Activated CD4-positive, alpha-beta T cell treated with anti-CD3 and anti-CD28 coated beads for 36 hours (primary cell): Measurements from ENCODE around the gene NR2C2. TPM values are rescaled to one million over a fixed set of nuclear protein-coding genes. Genes with fewer than 3 reads are reported as not detected.
A peak's percentile ranks its signal among the peaks of the same experiment; 100 is the strongest.

Source experiments
- ATAC-seq: fragments of 200-7000 bp; cut with Tn5 transposase; one replicate; pipeline ENCODE4 v1.10.0; 2021; ENCODE audit warnings: mild to moderate bottlenecking, moderate library complexity
- CTCF ChIA-PET: fragments of 350-600 bp; sonication (Branson Sonifier 250); formaldehyde crosslinking; loops from one replicate; lab custom pipeline; 2021; ENCODE audit warnings: antibody characterized with exemption; lab: Charles Lee
- POLR2A ChIA-PET: fragments of 350-600 bp; sonication (Branson Sonifier 250); formaldehyde crosslinking; loops from one replicate; lab custom pipeline; 2021; ENCODE audit warnings: antibody characterized with exemption, inconsistent platforms; lab: Charles Lee
- DNase-seq: peaks from one replicate; pipeline ENCODE4 v3.0.0-alpha.2; 2020
- H3K27ac Mint-ChIP-seq: one replicate; pipeline ENCODE4 v1.8.0; 2021; ENCODE audit warnings: mixed read lengths
- H3K27me3 Mint-ChIP-seq: one replicate; pipeline ENCODE4 v1.8.0; 2021; ENCODE audit warnings: mixed read lengths
- H3K36me3 Mint-ChIP-seq: one replicate; pipeline ENCODE4 v1.8.0; 2021; ENCODE audit warnings: low read depth, mixed read lengths
- H3K4me1 Mint-ChIP-seq: one replicate; pipeline ENCODE4 v1.8.0; 2021; ENCODE audit warnings: mixed read lengths
- H3K4me3 Mint-ChIP-seq: one replicate; pipeline ENCODE4 v1.8.0; 2021; ENCODE audit warnings: mild to moderate bottlenecking, moderate library complexity, mixed read lengths
- H3K9me3 Mint-ChIP-seq: one replicate; pipeline ENCODE4 v1.8.0; 2021; ENCODE audit warnings: low read depth, mixed read lengths
- intact Hi-C, 2 experiments: fragments of 100-400 bp; cut with DNase I in 1 of 2; cut with micrococcal nuclease in 1 of 2; formaldehyde crosslinking; loops; one replicate each; pipeline versions ENCODE4 v1.14.2 to v1.15.1; 2022 to 2024; cut with DNase I, micrococcal nuclease
- total RNA-seq, 2 experiments: library from RNA; stranded (reverse); gene quantifications; one replicate each; pipeline ENCODE4 v1.2.3, GENCODE V29; 2021

The NR2C2 gene
- total RNA-seq, 2 experiments from 2014 or later, result 46.8 to 52.8 TPM

DNA sequence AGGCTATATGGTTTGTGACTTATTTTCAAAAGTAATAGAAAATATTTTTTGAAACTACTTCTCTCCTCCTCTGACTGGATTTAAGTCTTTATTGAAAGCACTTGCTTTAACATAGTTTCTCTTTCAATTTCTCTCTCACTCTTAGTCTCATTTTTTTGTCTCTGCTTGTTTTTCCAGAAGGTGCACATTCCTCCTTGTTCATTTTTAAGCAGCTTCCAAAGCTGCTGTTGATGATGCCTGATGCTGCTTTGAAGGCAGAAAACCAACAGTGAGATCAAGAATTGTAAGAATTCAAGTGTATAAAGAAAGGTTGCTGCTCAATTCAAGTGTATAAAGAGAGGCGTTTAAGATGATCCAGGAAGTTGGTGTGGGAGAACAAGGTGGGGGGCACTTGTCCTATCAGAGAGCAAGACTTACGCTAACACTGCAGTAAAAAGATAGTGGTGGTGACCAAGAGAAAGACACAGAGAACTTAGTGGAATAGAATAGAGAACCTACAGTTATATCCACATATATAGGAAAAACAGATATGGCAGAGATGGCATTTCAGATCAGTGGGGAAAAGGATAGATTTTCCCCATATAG is 12.1 kb downstream of the NR2C2 start:
- Mint-ChIP-seq H3K9me3 (no peaks in the 10 kb centered on the region), H3K4me3 (peak overlapping the region; percentile 61), H3K4me1 (peaks cover 56% of the 10 kb centered on the region), H3K27ac (peak overlapping the region; percentile 93), H3K36me3 (peaks cover 12% of the 10 kb centered on the region), H3K27me3 (no peaks in the 10 kb centered on the region)
- no peak for DNase-seq
- intact Hi-C loops, result loop anchor here in 1 of 2 experiments (1.0 kb wide), 1 partner anchor 11 kb away; no protein-coding TSS in a partner anchor
- ChIA-PET CTCF (interaction anchor here (0.6 kb wide), 1 partner anchor 178 kb away, joined by 3 read pairs; no protein-coding TSS in a partner anchor), POLR2A (interaction anchor here (1.2 kb wide), 1 partner anchor 11 kb away, joined by 3 read pairs; no protein-coding TSS in a partner anchor)
- peak; percentile 75 for ATAC-seq

DNA sequence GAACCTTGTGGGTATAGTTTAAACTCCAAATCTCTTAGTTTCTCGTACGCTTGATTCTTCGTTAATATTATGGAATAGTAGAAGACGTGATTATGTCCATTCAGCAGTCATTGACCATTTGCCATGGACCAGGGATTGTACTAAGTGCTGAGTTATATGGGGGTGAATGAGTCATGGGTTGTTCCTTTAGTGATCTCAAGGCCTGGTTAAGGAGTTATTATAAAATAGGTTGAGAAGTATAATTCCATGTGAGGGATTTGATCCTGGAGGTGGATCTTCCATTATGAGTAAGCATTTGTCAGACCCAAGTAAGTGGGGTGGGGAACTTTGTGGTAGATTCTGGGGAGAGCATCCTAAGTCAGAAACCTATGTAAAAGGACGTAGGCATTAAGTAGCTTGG is 15.4 kb downstream of the NR2C2 start:
- no peak for ATAC-seq
- intact Hi-C loops, result no loop called here
- ChIA-PET CTCF (interaction anchor here (1.2 to 1.4 kb wide), 3 partner anchors 11 to 26 kb away, joined by 3 read pairs; no protein-coding TSS in a partner anchor), POLR2A (no interaction called here)
- Mint-ChIP-seq H3K9me3 (peaks cover 2% of the 10 kb centered on the region), H3K4me1 (peaks cover 27% of the 10 kb centered on the region), H3K4me3 (no peak overlapping the region), H3K27me3 (no peaks in the 10 kb centered on the region), H3K36me3 (peaks cover 33% of the 10 kb centered on the region), H3K27ac (no peak overlapping the region)
- no peak for DNase-seq

DNA sequence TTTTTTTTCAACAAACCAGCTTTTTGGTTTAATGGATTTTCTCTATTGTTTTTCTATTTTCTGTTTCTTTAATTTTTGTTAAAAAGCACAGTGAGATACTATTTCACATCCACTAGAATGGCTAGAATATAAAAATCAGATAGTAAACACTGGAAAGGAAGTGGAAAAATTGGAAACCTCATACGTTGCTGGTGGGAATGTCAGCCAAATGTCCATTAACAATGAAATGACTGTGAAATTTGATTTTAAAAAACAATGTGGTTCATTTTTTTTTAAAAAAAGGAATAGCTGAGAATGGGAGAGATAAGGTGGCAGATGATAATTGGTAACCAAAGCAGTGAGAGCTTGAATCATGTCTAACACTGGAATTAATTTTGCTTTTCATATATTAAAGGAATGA is 19.9 kb downstream of the NR2C2 start:
- ChIA-PET CTCF (interaction anchor here (0.9 to 1.6 kb wide), 5 partner anchors 10 to 43 kb away, joined by 3 to 5 read pairs (median 3); no protein-coding TSS in a partner anchor), POLR2A (no interaction called here)
- Mint-ChIP-seq H3K4me1 (peaks cover 3% of the 10 kb centered on the region), H3K36me3 (peaks cover 37% of the 10 kb centered on the region), H3K27me3 (no peaks in the 10 kb centered on the region), H3K27ac (no peak overlapping the region), H3K9me3 (peaks cover 2% of the 10 kb centered on the region), H3K4me3 (no peak overlapping the region)
- ATAC-seq, result no peak
- intact Hi-C loops, result no loop called here
- DNase-seq, result no peak

DNA sequence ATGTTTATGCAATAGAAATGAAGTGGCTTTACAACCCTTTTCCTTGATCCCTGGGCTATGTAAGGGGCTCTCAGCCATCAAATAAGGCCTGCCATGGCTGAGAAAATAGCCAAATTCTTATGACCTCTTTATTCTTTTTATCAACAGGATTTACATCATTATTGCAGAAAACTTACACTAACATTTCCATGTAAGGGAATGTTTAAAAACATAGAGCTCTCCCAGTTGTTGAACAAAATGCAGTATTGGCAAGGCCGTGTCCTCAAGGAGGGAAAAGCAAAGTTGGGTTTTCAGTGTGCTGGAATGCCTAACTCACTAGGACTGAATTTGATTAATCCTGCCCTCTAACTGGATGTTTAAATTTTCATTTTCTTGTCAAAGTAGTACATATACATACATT is 22.3 kb downstream of the NR2C2 start:
- POLR2A ChIA-PET, result no interaction called here
- DNase-seq (no peak), ATAC-seq (no peak)
- intact Hi-C loops, result no loop called here
- Mint-ChIP-seq H3K27ac (no peak overlapping the region), H3K27me3 (no peaks in the 10 kb centered on the region), H3K9me3 (peaks cover 2% of the 10 kb centered on the region), H3K4me1 (peaks cover 3% of the 10 kb centered on the region), H3K4me3 (no peak overlapping the region), H3K36me3 (peaks cover 50% of the 10 kb centered on the region)
- CTCF ChIA-PET, result no interaction called here

- CTCF ChIA-PET, result no interaction called here
- H3K27ac Mint-ChIP-seq, result no peak overlapping the region
These were observed 28.9 kb downstream of the NR2C2 start for GRCh38 chr3:14976317-14976716.

GRCh38 chr3:14980689-14981088 is 33.3 kb downstream of the NR2C2 start:
- CTCF ChIA-PET, result interaction anchor here (0.7 to 1.5 kb wide), 2 partner anchors 8 to 13 kb away, joined by 3 to 4 read pairs; no protein-coding TSS in a partner anchor

More at GRCh38 chr3:14976317-14976716, 28.9 kb downstream of the NR2C2 start:
- Mint-ChIP-seq H3K4me1 (peaks cover 26% of the 10 kb centered on the region), H3K36me3 (peaks cover 44% of the 10 kb centered on the region), H3K4me3 (no peak overlapping the region), H3K9me3 (no peaks in the 10 kb centered on the region), H3K27me3 (no peaks in the 10 kb centered on the region)
- ATAC-seq, result no peak
- POLR2A ChIA-PET, result no interaction called here
- intact Hi-C loops, result no loop called here
- no peak for DNase-seq

GRCh38 chr3:14984581-14985113 is 37.3 kb downstream of the NR2C2 start:
- ChIA-PET CTCF (interaction anchor here (0.6 to 1.9 kb wide), 2 partner anchors 19 to 54 kb away, joined by 3 to 6 read pairs; no protein-coding TSS in a partner anchor), POLR2A (no interaction called here)
- intact Hi-C loops, result no loop called here
- H3K27ac Mint-ChIP-seq, result no peak overlapping the region
- peaks cover 21% of the 10 kb centered on the region for H3K36me3 Mint-ChIP-seq
- no peak overlapping the region for H3K4me3 Mint-ChIP-seq
- peaks cover 29% of the 10 kb centered on the region for H3K4me1 Mint-ChIP-seq
- ATAC-seq (no peak), DNase-seq (no peak)
- H3K27me3 Mint-ChIP-seq, result no peaks in the 10 kb centered on the region
- peaks cover 3% of the 10 kb centered on the region for H3K9me3 Mint-ChIP-seq

More at GRCh38 chr3:14980689-14981088, 33.3 kb downstream of the NR2C2 start:
- no peaks in the 10 kb centered on the region for H3K27me3 Mint-ChIP-seq
- peaks cover 3% of the 10 kb centered on the region for H3K9me3 Mint-ChIP-seq
- DNase-seq, result no peak
- H3K36me3 Mint-ChIP-seq, result peaks cover 31% of the 10 kb centered on the region
- intact Hi-C loops, result no loop called here
- peaks cover 22% of the 10 kb centered on the region for H3K4me1 Mint-ChIP-seq
- no peak overlapping the region for H3K27ac Mint-ChIP-seq
- ATAC-seq, result no peak
- POLR2A ChIA-PET, result no interaction called here
- no peak overlapping the region for H3K4me3 Mint-ChIP-seq

- ChIA-PET CTCF (interaction anchor here (0.7 to 1.2 kb wide), 6 partner anchors 9 to 1349 kb away, joined by 3 to 4 read pairs (median 3); no protein-coding TSS in a partner anchor), POLR2A (interaction anchor here (0.5 kb wide), 1 partner anchor 40 kb away, joined by 6 read pairs; no protein-coding TSS in a partner anchor)
- Mint-ChIP-seq H3K4me3 (no peak overlapping the region), H3K27me3 (no peaks in the 10 kb centered on the region), H3K9me3 (peaks cover 3% of the 10 kb centered on the region), H3K4me1 (peaks cover 45% of the 10 kb centered on the region), H3K27ac (peak overlapping the region; percentile 32), H3K36me3 (peaks cover 10% of the 10 kb centered on the region)
- DNase-seq (peak; percentile 72), ATAC-seq (peak; percentile 100)
- intact Hi-C loops, result loop anchor here in 1 of 2 experiments (1.0 kb wide), 1 partner anchor 41 kb away; no protein-coding TSS in a partner anchor
These were observed 41.6 kb downstream of the NR2C2 start for GRCh38 chr3:14988988-14989394.

DNA sequence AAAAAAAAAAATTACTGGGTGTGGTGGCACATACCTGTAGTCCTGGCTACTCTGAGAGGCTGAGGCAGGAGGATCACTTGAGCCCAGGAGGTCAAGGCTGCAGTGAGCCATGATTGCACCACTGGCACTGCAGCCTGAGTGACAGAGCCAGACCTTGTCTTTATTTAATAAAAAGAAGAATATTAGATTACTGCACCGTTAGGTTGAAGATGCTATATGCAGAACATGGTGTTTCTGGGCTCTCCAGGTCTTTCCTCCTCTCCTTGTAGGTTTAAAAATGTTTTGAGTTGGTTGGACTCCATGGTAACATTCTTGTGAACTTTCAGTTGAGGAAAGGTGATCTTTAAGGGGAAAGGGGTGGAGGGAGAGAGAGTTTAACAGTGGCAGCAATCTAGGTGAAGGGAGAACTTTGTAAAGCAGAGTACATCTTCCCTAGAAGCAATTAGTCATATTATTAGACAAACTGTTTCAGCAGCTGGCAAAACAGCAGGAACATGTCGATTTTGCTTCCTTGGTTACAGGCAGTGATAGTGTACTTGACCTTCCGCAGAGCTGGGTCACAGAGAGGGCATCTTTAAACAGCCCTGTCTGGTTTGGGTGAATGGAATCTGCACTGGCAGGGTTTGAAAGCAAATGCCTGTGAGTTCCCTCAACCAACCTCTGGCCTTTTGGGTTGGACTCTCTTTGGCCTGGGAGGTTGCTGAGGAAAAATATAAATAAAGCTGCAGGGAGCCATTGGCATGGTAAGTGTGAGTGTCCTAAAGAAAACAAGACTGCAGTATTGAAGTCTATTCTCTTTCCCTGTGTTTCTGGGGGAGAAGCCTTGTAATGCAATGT is 42.8 kb downstream of the NR2C2 start:
- ChIA-PET POLR2A (no interaction called here), CTCF (interaction anchor here (0.9 to 1.2 kb wide), 2 partner anchors 27 to 213 kb away, joined by 3 read pairs; no protein-coding TSS in a partner anchor)
- ATAC-seq, result no peak
- no peak overlapping the region for H3K4me3 Mint-ChIP-seq
- DNase-seq, result no peak
- no peak overlapping the region for H3K27ac Mint-ChIP-seq
- intact Hi-C loops, result loop anchor here in 1 of 2 experiments (1.0 kb wide), 1 partner anchor 42 kb away; no protein-coding TSS in a partner anchor
- peaks cover 40% of the 10 kb centered on the region for H3K4me1 Mint-ChIP-seq
- no peaks in the 10 kb centered on the region for H3K9me3 Mint-ChIP-seq
- H3K27me3 Mint-ChIP-seq, result no peaks in the 10 kb centered on the region
- peaks cover 1% of the 10 kb centered on the region for H3K36me3 Mint-ChIP-seq

GRCh38 chr3:14990780-14991148 is 43.4 kb downstream of the NR2C2 start:
- POLR2A ChIA-PET, result no interaction called here
- Mint-ChIP-seq H3K27ac (no peak overlapping the region), H3K36me3 (peaks cover 4% of the 10 kb centered on the region), H3K4me3 (no peak overlapping the region), H3K27me3 (no peaks in the 10 kb centered on the region), H3K9me3 (no peaks in the 10 kb centered on the region), H3K4me1 (peaks cover 38% of the 10 kb centered on the region)
- intact Hi-C loops, result no loop called here
- no peak for DNase-seq
- no peak for ATAC-seq
- CTCF ChIA-PET, result interaction anchor here (0.9 kb wide), 1 partner anchor 212 kb away, joined by 3 read pairs; no protein-coding TSS in a partner anchor
